Psoas muscle (tissue), 8 donors: ENCODE data around the gene ZBTB7A. TPM values are rescaled to one million over a fixed set of nuclear protein-coding genes. Genes with fewer than 3 reads are reported as not detected.
"Not testable (repeated sequence)": the region's sequence is repeated elsewhere in the genome, so short reads cannot be mapped to it uniquely, and the experiment has no call there.

Source experiments
- ATAC-seq, 4 donors: fragments of 200-7000 bp; cut with Tn5 transposase; one replicate each; pipeline ENCODE4 v1.9.1; 2020; ENCODE audit warnings: moderate library complexity in 3 of 4, mild to moderate bottlenecking in 2 of 4
- DNase-seq, 2 donors: peaks; one replicate each; pipeline ENCODE4 v3.0.0-alpha.2; 2020
- H3K27ac ChIP-seq: fragments of 200-600 bp; one replicate; pipeline ENCODE4 v1.8.0; 2022
- H3K27me3 ChIP-seq, 3 donors: fragments of 200-600 bp in 1 of 3; one replicate each; pipeline versions ENCODE4 v1.6.1 to v1.8.0; 2013 to 2022; ENCODE audit warnings: low read length in 2 of 3, mild to moderate bottlenecking in 2 of 3, moderate library complexity in 1 of 3; ENCODE audit not compliant: insufficient read depth in 3 of 3
- H3K36me3 ChIP-seq, 2 donors: fragments of 200-600 bp in 1 of 2; one replicate each; pipeline versions ENCODE4 v1.6.1 to v1.8.0; 2013 to 2022; ENCODE audit warnings: low read depth in 1 of 2, mild to moderate bottlenecking in 1 of 2, moderate library complexity in 1 of 2; ENCODE audit not compliant: insufficient read depth in 1 of 2
- H3K4me1 ChIP-seq: fragments of 200-600 bp; one replicate; pipeline ENCODE4 v1.8.0; 2022
- H3K4me3 ChIP-seq: fragments of 200-600 bp; one replicate; pipeline ENCODE4 v1.8.0; 2022; ENCODE audit warnings: mild to moderate bottlenecking
- H3K9me3 ChIP-seq: fragments of 200-600 bp; one replicate; pipeline ENCODE4 v1.8.0; 2022
- CTCF ChIP-seq: fragments of 200-600 bp; IDR thresholded peaks from one replicate; pipeline ENCODE4 v1.8.0; 2022; ENCODE audit warnings: antibody characterized with exemption
- WGBS, 3 donors: extraction: QIAGEN DNeasy Blood & Tissue Kit; methylation state at CpG; one replicate each; pipeline versions ENCODE4 v1.1.6 to v1.1.7; 2013; 5-methylcytosine and 5-hydroxymethylcytosine counted together
- intact Hi-C, 2 donors: fragments of 100-400 bp; cut with DNase I; formaldehyde crosslinking; loops; one replicate each; pipeline versions ENCODE4 v1.11.0 to v1.14.2; 2022
- polyA plus RNA-seq, 3 donors: library from polyadenylated mRNA; stranded (reverse); fragments of 200-250 nt; gene quantifications; one replicate each; pipeline ENCODE4 v1.2.3, GENCODE V29; 2013
- total RNA-seq, 4 donors: library from RNA; stranded (reverse); fragmentation: NEBNext Ultra II Directional in 2 of 4; extraction: Animal tissue kit (Norgen Biotek cat#: 25700) in 2 of 4; gene quantifications; one replicate each; pipeline versions ENCODE4 v1.2.1 to v1.2.4, GENCODE V29; 2021 to 2023
- donor health status: healthy with polysubstance abuse.
- donor health status: DM: no; HTN: no; CAD: no; lungs with moderate emphysema.
- donor health status: Bipolar disorder and iron deficiency.
- donor health status: healthy.
- donor health status: DM: yes; HTN: yes; CAD: no.
- donor health status: DM: no; HTN: no; CAD: no.
- donor health status: DM: no; HTN: no; CAD: no.
- donor health status: DM: yes; HTN: yes; CAD: no.

Gene ZBTB7A
- total and polyA plus RNA-seq, 7 donors: 18.5 to 55.9 (median 25.7) TPM

- Histone ChIP-seq H3K27ac (peak overlapping the region; percentile 91), H3K4me1 (peaks cover 41% of the 10 kb centered on the region), H3K9me3 (no peaks in the 10 kb centered on the region), H3K27me3 (no peaks in the 10 kb centered on the region), H3K36me3 (peaks cover 0 to 2% of the 10 kb centered on the region in 2 donors), H3K4me3 (peak overlapping the region; percentile 87)
- 1 to 2% (median 1%) methylated on average over 30 to 55 of the region's 55 CpGs for WGBS, 3 donors
- intact Hi-C loops: loop anchor here (5.0 kb wide), 2 partner anchors 54 to 109 kb away; no protein-coding TSS in a partner anchor
- TF ChIP-seq CTCF: no peak
- ATAC-seq (peak in 2 of 4 donors; percentile 4), DNase-seq (peak in 1 of 2 donors; percentile 66)
Observed at GRCh38 chr19:4007836-4008539, 58.7 kb downstream of the ZBTB7A start.

- Histone ChIP-seq H3K4me1 (peaks cover 34% of the 10 kb centered on the region), H3K27ac (peak within 1 kb of the TSS; percentile 91), H3K27me3 (no peaks in the 10 kb centered on the region), H3K9me3 (no peaks in the 10 kb centered on the region), H3K4me3 (peak within 1 kb of the TSS; percentile 87), H3K36me3 (no peaks in the 10 kb centered on the region)
- intact Hi-C loops: loop anchor here (5.0 kb wide), 2 partner anchors 55 to 110 kb away; no protein-coding TSS in a partner anchor
- ATAC-seq (peak; percentile 89 to 95 (median 92)), DNase-seq (peak; percentile 97 to 98)
- no peak for TF ChIP-seq CTCF
- 0% methylated on average over 51 to 91 of the region's 91 CpGs for WGBS, 3 donors
Observed at GRCh38 chr19:4007021-4007835, 59.5 kb downstream of the ZBTB7A start, which contains the start of gene PIAS4. Gene PIAS4 (plus strand): TSS chr19:4007736. CDS start chr19:4007761, 25 bp downstream.

- not testable (repeated sequence) for H3K4me3 ChIP-seq, DNase-seq, H3K27ac ChIP-seq, ATAC-seq, H3K9me3 ChIP-seq, H3K27me3 ChIP-seq, H3K36me3 ChIP-seq
- H3K4me1 ChIP-seq: peaks cover 21% of the 10 kb centered on the region
- intact Hi-C loops: loop anchor here (5.0 kb wide), 2 partner anchors 57 to 112 kb away; no protein-coding TSS in a partner anchor
- WGBS, 3 donors: 94 to 97% (median 95%) methylated on average over 9 of the region's 9 CpGs
Observed at GRCh38 chr19:4005436-4005835, 61.3 kb downstream of the ZBTB7A start.

- H3K36me3 ChIP-seq, H3K27ac ChIP-seq, DNase-seq, H3K4me1 ChIP-seq, H3K27me3 ChIP-seq, H3K9me3 ChIP-seq, H3K4me3 ChIP-seq, ATAC-seq, intact Hi-C loops: not testable (repeated sequence)
- 88 to 90% (median 89%) methylated on average over 5 of the region's 5 CpGs for WGBS, 3 donors
Observed at GRCh38 chr19:4000798-4001197, 65.9 kb downstream of the ZBTB7A start.

- ATAC-seq: not testable (repeated sequence)
Observed at GRCh38 chr19:3998667-3999412, 67.9 kb downstream of the ZBTB7A start.

More at GRCh38 chr19:3998667-3999412, 67.9 kb downstream of the ZBTB7A start:
- H3K4me1 ChIP-seq, H3K9me3 ChIP-seq, DNase-seq, H3K4me3 ChIP-seq, H3K27me3 ChIP-seq, intact Hi-C loops, H3K27ac ChIP-seq, H3K36me3 ChIP-seq: not testable (repeated sequence)
- 80 to 85% (median 84%) methylated on average over 27 to 29 of the region's 29 CpGs for WGBS, 3 donors
